GM23338 (cell line): ENCODE results near the gene SNCB. TPM values are rescaled to one million over a fixed set of nuclear protein-coding genes. Genes with fewer than 3 reads are reported as not detected.

Experiments
- ATAC-seq: fragments of 200-7000 bp; cut with Tn5 transposase; 3 replicates; pipeline ENCODE4 v1.9.1; 2020
- DNase-seq: peaks from one replicate; pipeline ENCODE4 v3.0.0-alpha.2; 2015; ENCODE audit warnings: low spot score
- H2AFZ ChIP-seq: fragments of 200-600 bp; sonication (generic); 2 replicates; pipeline ENCODE4 v1.8.0; 2016; ENCODE audit warnings: antibody characterized with exemption, mild to moderate bottlenecking, moderate library complexity
- H3F3A ChIP-seq: fragments of 200-600 bp; sonication (generic); replicated peaks from 2 replicates; pipeline ENCODE4 v1.8.0; 2017; ENCODE audit warnings: antibody characterized with exemption, mixed run types, low read depth
- H3K27ac ChIP-seq: fragments of 200-600 bp; sonication (generic); 2 replicates; pipeline ENCODE4 v1.6.1; 2016; ENCODE audit warnings: low read depth
- H3K27me3 ChIP-seq: fragments of 200-600 bp; sonication (generic); 2 replicates; pipeline ENCODE4 v1.8.0; 2016; ENCODE audit warnings: mild to moderate bottlenecking, mixed run types, moderate library complexity; ENCODE audit not compliant: insufficient read depth
- H3K36me3 ChIP-seq: fragments of 200-600 bp; sonication (generic); 2 replicates; pipeline ENCODE4 v1.8.0; 2016; ENCODE audit warnings: mild to moderate bottlenecking; ENCODE audit not compliant: insufficient read depth
- H3K4me1 ChIP-seq: fragments of 200-600 bp; sonication (generic); 2 replicates; pipeline ENCODE4 v1.8.0; 2016; ENCODE audit warnings: mild to moderate bottlenecking, moderate library complexity; ENCODE audit not compliant: insufficient read depth
- H3K4me2 ChIP-seq: fragments of 200-600 bp; sonication (generic); 2 replicates; pipeline ENCODE4 v1.7.1; 2017; ENCODE audit warnings: mixed run types
- H3K4me3 ChIP-seq: fragments of 200-600 bp; sonication (generic); 2 replicates; pipeline ENCODE4 v1.6.1; 2016; ENCODE audit warnings: mixed run types
- H3K79me2 ChIP-seq: fragments of 200-600 bp; sonication (generic); replicated peaks from 2 replicates; pipeline ENCODE4 v1.8.0; 2017; ENCODE audit warnings: mild to moderate bottlenecking; ENCODE audit not compliant: insufficient read depth
- H3K9me2 ChIP-seq: fragments of 200-600 bp; sonication (generic); 2 replicates; pipeline ENCODE4 v1.8.0; 2017; ENCODE audit not compliant: insufficient read depth
- H4K20me1 ChIP-seq: fragments of 200-600 bp; sonication (generic); replicated peaks from 2 replicates; pipeline ENCODE4 v1.8.0; 2017; ENCODE audit warnings: mild to moderate bottlenecking; ENCODE audit not compliant: insufficient read depth
- H3K27ac Mint-ChIP-seq: 2 replicates; pipeline ENCODE4 v1.8.0; 2020; ENCODE audit warnings: inconsistent platforms, mild to moderate bottlenecking, moderate library complexity, mixed read lengths
- H3K27me3 Mint-ChIP-seq: 3 replicates; pipeline ENCODE4 v1.8.0; 2022; ENCODE audit warnings: low read depth, mild to moderate bottlenecking, moderate library complexity, mixed read lengths, inconsistent platforms; ENCODE audit not compliant: insufficient read depth, poor library complexity
- H3K36me3 Mint-ChIP-seq: 3 replicates; pipeline ENCODE4 v1.8.0; 2021; ENCODE audit warnings: low read depth, mild to moderate bottlenecking, inconsistent platforms, moderate library complexity, mixed read lengths
- H3K4me1 Mint-ChIP-seq: 3 replicates; pipeline ENCODE4 v1.8.0; 2020; ENCODE audit warnings: mild to moderate bottlenecking, inconsistent platforms, mixed read lengths
- H3K4me3 Mint-ChIP-seq: 3 replicates; pipeline ENCODE4 v1.8.0; 2021; ENCODE audit warnings: moderate library complexity, mild to moderate bottlenecking, inconsistent platforms, mixed read lengths
- H3K9me3 Mint-ChIP-seq: 3 replicates; pipeline ENCODE4 v1.8.0; 2020; ENCODE audit warnings: moderate library complexity, mild to moderate bottlenecking, inconsistent platforms, mixed read lengths
- CREB1 ChIP-seq: fragments of 250-450 bp; sonication (Bioruptor Pico); IDR thresholded peaks from 2 replicates; pipeline ENCODE4 v1.5.0; 2020; ENCODE audit warnings: low read depth, mild to moderate bottlenecking, moderate library complexity
- CTCF ChIP-seq, 2 experiments: fragments of 200-600 bp in 1 of 2; sonication (generic) in 1 of 2; conservative IDR thresholded peaks; 2 replicates each; pipeline versions ENCODE4 v1.5.1 to v1.6.1; 2016 to 2017; ENCODE audit warnings: antibody characterized with exemption in 2 of 2, low read depth in 2 of 2, mild to moderate bottlenecking in 2 of 2, moderate library complexity in 1 of 2
- ETS1 ChIP-seq: IDR thresholded peaks from 2 replicates; pipeline ENCODE4 v1.6.1; 2016; ENCODE audit warnings: antibody characterized with exemption
- EZH2 ChIP-seq: fragments of 200-600 bp; sonication (generic); IDR thresholded peaks from one replicate; pipeline ENCODE4 v1.8.0; 2017; ENCODE audit warnings: antibody characterized with exemption, mild to moderate bottlenecking, low read depth; ENCODE audit not compliant: unreplicated experiment
- EZH2phosphoT487 ChIP-seq: fragments of 200-600 bp; sonication (generic); IDR thresholded peaks from one replicate; pipeline ENCODE4 v1.8.1; 2018; ENCODE audit warnings: antibody characterized with exemption; ENCODE audit not compliant: unreplicated experiment
- JUNB ChIP-seq: IDR thresholded peaks from one replicate; pipeline ENCODE4 v1.6.1; 2016; ENCODE audit warnings: antibody characterized with exemption; ENCODE audit not compliant: unreplicated experiment
- NANOG ChIP-seq: IDR thresholded peaks from 2 replicates; pipeline ENCODE4 v1.6.1; 2016; ENCODE audit warnings: antibody characterized with exemption, borderline replicate concordance
- POLR2AphosphoS5 ChIP-seq: IDR thresholded peaks from 2 replicates; pipeline ENCODE4 v1.6.1; 2016; ENCODE audit warnings: antibody characterized with exemption, low read depth
- REST ChIP-seq: IDR thresholded peaks from one replicate; pipeline ENCODE4 v1.6.1; 2018; ENCODE audit warnings: antibody characterized with exemption; ENCODE audit not compliant: unreplicated experiment
- STAT1 ChIP-seq: IDR thresholded peaks from one replicate; pipeline ENCODE4 v1.6.1; 2016; ENCODE audit warnings: antibody characterized with exemption; ENCODE audit not compliant: unreplicated experiment
- ZNF114 ChIP-seq: fragments of 250-450 bp; sonication (Bioruptor Pico); IDR thresholded peaks from 2 replicates; pipeline ENCODE4 v1.5.0; 2020; ENCODE audit warnings: mild to moderate bottlenecking, moderate library complexity
- ZNF331 ChIP-seq: fragments of 250-450 bp; sonication (Bioruptor Pico); IDR thresholded peaks from 2 replicates; pipeline ENCODE4 v1.5.0; 2020; ENCODE audit warnings: low read depth, mild to moderate bottlenecking, moderate library complexity
- polyA plus RNA-seq: library from polyadenylated mRNA; unstranded; fragments of >200 nt; fragmentation: Nextera tagmentation; extraction: Ambion mirVana; gene quantifications from 2 replicates; pipeline ENCODE4 v1.2.1, GENCODE V29; 2016
- total RNA-seq: library from RNA; depleted of rRNA; stranded (reverse); fragments of >200 nt; shearing (Covaris generic); gene quantifications from 2 replicates; pipeline ENCODE4 v1.2.3, GENCODE V29; 2014
- TF ChIP-seq, protein P1 (sequence below): fragments of 250-450 bp; sonication (Bioruptor Pico); IDR thresholded peaks from 2 replicates; pipeline ENCODE4 v1.5.0; 2020; ENCODE audit warnings: mild to moderate bottlenecking, moderate library complexity

SNCB gene
- total and polyA plus RNA-seq, 2 experiments from 2014 or later, result 3.6 to 13.5 TPM

DNA sequence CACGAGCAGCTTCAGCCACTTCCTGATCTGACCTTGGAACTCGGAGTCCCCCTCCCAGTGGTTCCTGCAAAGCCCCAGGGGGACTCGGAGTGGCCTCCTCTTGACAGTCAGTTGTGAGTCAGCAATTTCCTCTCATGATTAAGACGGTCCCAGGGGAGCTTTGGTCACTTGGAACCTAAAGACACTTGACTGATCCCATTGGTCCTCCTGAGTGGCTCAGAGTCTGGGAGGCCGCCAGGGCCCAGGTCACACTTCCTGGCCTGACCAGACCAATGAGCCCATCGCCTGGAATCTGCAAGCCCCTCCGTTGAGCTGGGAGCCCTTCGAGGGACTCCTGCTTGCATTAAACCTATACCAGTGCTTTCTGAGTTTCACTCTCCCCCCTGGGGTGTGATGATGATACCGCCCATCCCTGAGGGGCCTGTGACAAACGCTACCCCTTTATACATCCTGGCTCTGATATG is 46.1 kb upstream of the SNCB start:
- Mint-ChIP-seq H3K9me3 (no peaks in the 10 kb centered on the region; the same call in 2 of the 3 replicates), H3K4me3 (no peak overlapping the region), H3K36me3 (no peaks in the 10 kb centered on the region), H3K27ac (no peak overlapping the region), H3K4me1 (peaks cover 33% of the 10 kb centered on the region), H3K27me3 (peaks cover 28% of the 10 kb centered on the region)
- DNase-seq (no peak), ATAC-seq (no peak)
- Histone ChIP-seq H3K27me3 (peaks cover 22% of the 10 kb centered on the region), H3K4me2 (no peak overlapping the region), H3K36me3 (no peaks in the 10 kb centered on the region), H3K4me3 (no peak overlapping the region), H3F3A (no peaks in the 10 kb centered on the region), H3K4me1 (peaks cover 5% of the 10 kb centered on the region), H3K27ac (no peak overlapping the region), H3K9me2 (no peaks in the 10 kb centered on the region), H2AFZ (no peak overlapping the region), H3K79me2 (no peaks in the 10 kb centered on the region), H4K20me1 (no peaks in the 10 kb centered on the region)
- no peak for TF ChIP-seq JUNB
- no peak for TF ChIP-seq CTCF (conservative IDR thresholded peaks at IDR 0.05; ENCODE audit: low read depth in 2 of 2)
- TF ChIP-seq POLR2AphosphoS5, result no peak
- TF ChIP-seq ZNF114 (CRISPR knock-in tag), result no peak
- TF ChIP-seq EZH2, result no peak
- TF ChIP-seq EZH2phosphoT487, result no peak
- TF ChIP-seq ZNF331 (CRISPR knock-in tag), result no peak
- TF ChIP-seq NANOG, result no peak
- TF ChIP-seq STAT1, result no peak
- no peak for TF ChIP-seq CREB1
- TF ChIP-seq ETS1, result no peak
- TF ChIP-seq REST, result no peak
- TF ChIP-seq, protein P1, sequence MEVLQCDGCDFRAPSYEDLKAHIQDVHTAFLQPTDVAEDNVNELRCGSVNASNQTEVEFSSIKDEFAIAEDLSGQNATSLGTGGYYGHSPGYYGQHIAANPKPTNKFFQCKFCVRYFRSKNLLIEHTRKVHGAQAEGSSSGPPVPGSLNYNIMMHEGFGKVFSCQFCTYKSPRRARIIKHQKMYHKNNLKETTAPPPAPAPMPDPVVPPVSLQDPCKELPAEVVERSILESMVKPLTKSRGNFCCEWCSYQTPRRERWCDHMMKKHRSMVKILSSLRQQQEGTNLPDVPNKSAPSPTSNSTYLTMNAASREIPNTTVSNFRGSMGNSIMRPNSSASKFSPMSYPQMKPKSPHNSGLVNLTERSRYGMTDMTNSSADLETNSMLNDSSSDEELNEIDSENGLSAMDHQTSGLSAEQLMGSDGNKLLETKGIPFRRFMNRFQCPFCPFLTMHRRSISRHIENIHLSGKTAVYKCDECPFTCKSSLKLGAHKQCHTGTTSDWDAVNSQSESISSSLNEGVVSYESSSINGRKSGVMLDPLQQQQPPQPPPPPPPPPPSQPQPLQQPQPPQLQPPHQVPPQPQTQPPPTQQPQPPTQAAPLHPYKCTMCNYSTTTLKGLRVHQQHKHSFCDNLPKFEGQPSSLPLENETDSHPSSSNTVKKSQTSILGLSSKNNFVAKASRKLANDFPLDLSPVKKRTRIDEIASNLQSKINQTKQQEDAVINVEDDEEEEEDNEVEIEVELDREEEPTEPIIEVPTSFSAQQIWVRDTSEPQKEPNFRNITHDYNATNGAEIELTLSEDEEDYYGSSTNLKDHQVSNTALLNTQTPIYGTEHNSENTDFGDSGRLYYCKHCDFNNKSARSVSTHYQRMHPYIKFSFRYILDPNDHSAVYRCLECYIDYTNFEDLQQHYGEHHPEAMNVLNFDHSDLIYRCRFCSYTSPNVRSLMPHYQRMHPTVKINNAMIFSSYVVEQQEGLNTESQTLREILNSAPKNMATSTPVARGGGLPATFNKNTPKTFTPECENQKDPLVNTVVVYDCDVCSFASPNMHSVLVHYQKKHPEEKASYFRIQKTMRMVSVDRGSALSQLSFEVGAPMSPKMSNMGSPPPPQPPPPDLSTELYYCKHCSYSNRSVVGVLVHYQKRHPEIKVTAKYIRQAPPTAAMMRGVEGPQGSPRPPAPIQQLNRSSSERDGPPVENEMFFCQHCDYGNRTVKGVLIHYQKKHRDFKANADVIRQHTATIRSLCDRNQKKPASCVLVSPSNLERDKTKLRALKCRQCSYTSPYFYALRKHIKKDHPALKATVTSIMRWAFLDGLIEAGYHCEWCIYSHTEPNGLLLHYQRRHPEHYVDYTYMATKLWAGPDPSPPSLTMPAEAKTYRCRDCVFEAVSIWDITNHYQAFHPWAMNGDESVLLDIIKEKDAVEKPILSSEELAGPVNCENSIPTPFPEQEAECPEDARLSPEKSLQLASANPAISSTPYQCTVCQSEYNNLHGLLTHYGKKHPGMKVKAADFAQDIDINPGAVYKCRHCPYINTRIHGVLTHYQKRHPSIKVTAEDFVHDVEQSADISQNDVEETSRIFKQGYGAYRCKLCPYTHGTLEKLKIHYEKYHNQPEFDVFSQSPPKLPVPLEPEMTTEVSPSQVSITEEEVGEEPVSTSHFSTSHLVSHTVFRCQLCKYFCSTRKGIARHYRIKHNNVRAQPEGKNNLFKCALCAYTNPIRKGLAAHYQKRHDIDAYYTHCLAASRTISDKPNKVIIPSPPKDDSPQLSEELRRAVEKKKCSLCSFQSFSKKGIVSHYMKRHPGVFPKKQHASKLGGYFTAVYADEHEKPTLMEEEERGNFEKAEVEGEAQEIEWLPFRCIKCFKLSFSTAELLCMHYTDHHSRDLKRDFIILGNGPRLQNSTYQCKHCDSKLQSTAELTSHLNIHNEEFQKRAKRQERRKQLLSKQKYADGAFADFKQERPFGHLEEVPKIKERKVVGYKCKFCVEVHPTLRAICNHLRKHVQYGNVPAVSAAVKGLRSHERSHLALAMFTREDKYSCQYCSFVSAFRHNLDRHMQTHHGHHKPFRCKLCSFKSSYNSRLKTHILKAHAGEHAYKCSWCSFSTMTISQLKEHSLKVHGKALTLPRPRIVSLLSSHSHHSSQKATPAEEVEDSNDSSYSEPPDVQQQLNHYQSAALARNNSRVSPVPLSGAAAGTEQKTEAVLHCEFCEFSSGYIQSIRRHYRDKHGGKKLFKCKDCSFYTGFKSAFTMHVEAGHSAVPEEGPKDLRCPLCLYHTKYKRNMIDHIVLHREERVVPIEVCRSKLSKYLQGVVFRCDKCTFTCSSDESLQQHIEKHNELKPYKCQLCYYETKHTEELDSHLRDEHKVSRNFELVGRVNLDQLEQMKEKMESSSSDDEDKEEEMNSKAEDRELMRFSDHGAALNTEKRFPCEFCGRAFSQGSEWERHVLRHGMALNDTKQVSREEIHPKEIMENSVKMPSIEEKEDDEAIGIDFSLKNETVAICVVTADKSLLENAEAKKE, result no peak
